GM12878 (cell line): ENCODE data around the gene COX19. TPM values are rescaled to one million over a fixed set of nuclear protein-coding genes. Genes with fewer than 3 reads are reported as not detected.

Experiments used
- ASH2L ChIP-seq: fragments of 300-600, 200-600 bp; sonication (generic); IDR thresholded peaks from 2 replicates; pipeline ENCODE4 v1.6.1; 2017; ENCODE audit warnings: low read depth, mild to moderate bottlenecking, borderline replicate concordance
- CEBPB ChIP-seq, 2 experiments: fragments of 150-350 bp in 1 of 2; IDR thresholded peaks; 2 replicates each; pipeline ENCODE4 v1.6.1; 2012 to 2014; ENCODE audit warnings: low read depth in 2 of 2, low read length in 2 of 2, borderline replicate concordance in 1 of 2, inconsistent platforms in 1 of 2
- EED ChIP-seq: sonication (generic); IDR thresholded peaks from 2 replicates; pipeline ENCODE4 v1.6.1; 2016; ENCODE audit warnings: antibody characterized with exemption, low read depth
- ETV6 ChIP-seq, 2 experiments: fragments of 450-650 bp in 1 of 2; IDR thresholded peaks in 1 of 2; conservative IDR thresholded peaks in 1 of 2; 2 replicates each; pipeline ENCODE4 v1.6.1; 2014; ENCODE audit warnings: antibody characterized with exemption in 1 of 2, borderline replicate concordance in 1 of 2, low read depth in 1 of 2, mild to moderate bottlenecking in 1 of 2, moderate library complexity in 1 of 2
- FOS ChIP-seq: IDR thresholded peaks from 3 replicates; pipeline ENCODE4 v1.6.1; 2011; ENCODE audit warnings: borderline replicate concordance; ENCODE audit not compliant: insufficient read length; ENCODE audit errors: extremely low read depth
- GATAD2B ChIP-seq: fragments of 450-650 bp; conservative IDR thresholded peaks from 2 replicates; pipeline ENCODE4 v1.6.1; 2017; ENCODE audit warnings: low read depth, mild to moderate bottlenecking, moderate library complexity
- POU2F2 ChIP-seq: IDR thresholded peaks from 3 replicates; pipeline ENCODE4 v1.6.1; 2011; ENCODE audit warnings: low read depth, mild to moderate bottlenecking, low read length, borderline replicate concordance
- RAD21 ChIP-seq: IDR thresholded peaks from 2 replicates; pipeline ENCODE4 v1.6.1; 2011; ENCODE audit warnings: mild to moderate bottlenecking, low read depth, low read length, moderate library complexity; ENCODE audit not compliant: insufficient read depth
- RELA ChIP-seq: fragments of 450-650 bp; IDR thresholded peaks from 2 replicates; pipeline ENCODE4 v1.8.0; 2014; ENCODE audit warnings: borderline replicate concordance; ENCODE audit not compliant: partially characterized antibody
- SIX5 ChIP-seq: IDR thresholded peaks from 2 replicates; pipeline ENCODE4 v1.6.1; 2011; ENCODE audit warnings: mild to moderate bottlenecking, low read depth, low read length, moderate library complexity; ENCODE audit not compliant: severe bottlenecking
- SMAD5 ChIP-seq: IDR thresholded peaks from 2 replicates; pipeline ENCODE4 v1.6.1; 2016; ENCODE audit warnings: antibody characterized with exemption, low read depth
- SREBF2 ChIP-seq: IDR thresholded peaks from 2 replicates; pipeline ENCODE4 v1.6.1; 2012; ENCODE audit warnings: mild to moderate bottlenecking, low read length
- STAT3 ChIP-seq: IDR thresholded peaks from 2 replicates; pipeline ENCODE4 v1.6.1; 2011; ENCODE audit warnings: low read depth, low read length, improper control_type of control experiment
- TBL1XR1 ChIP-seq: IDR thresholded peaks from 2 replicates; pipeline ENCODE4 v1.6.1; 2012; ENCODE audit warnings: low read depth, low read length, improper control_type of control experiment
- USF1 ChIP-seq: IDR thresholded peaks from 2 replicates; pipeline ENCODE4 v1.6.1; 2011; ENCODE audit warnings: borderline replicate concordance, low read depth, mild to moderate bottlenecking, moderate library complexity, mixed read lengths, low read length; ENCODE audit not compliant: insufficient read depth; ENCODE audit errors: extremely low read length
- ZBTB33 ChIP-seq: fragments of 450-650 bp; IDR thresholded peaks from 2 replicates; pipeline ENCODE4 v1.6.1; 2017; ENCODE audit warnings: mild to moderate bottlenecking
- polyA plus RNA-seq, 11 experiments: library from polyadenylated mRNA; depleted of rRNA in 4 of 11; unstranded in 6 of 11; stranded (reverse) in 5 of 11; fragments of >200 nt; fragmentation: Nextera tagmentation in 4 of 11; fragmentation: Illumina TruSeq in 1 of 11; extraction: Ambion mirVana in 4 of 11; extraction: Trizol in 1 of 11; gene quantifications; 1 replicate in 1 of 11; 2 replicates in 10 of 11; pipeline versions ENCODE4 v1.2.1 to v1.2.3, GENCODE V29; 2011 to 2016; ENCODE audit warnings: inconsistent platforms in 2 of 11, missing spikeins in 2 of 11, low read depth in 1 of 11
- total RNA-seq, 4 experiments: library from RNA; depleted of rRNA in 3 of 4; stranded (reverse); fragments of >200 nt in 3 of 4; fragmentation: Illumina TruSeq in 1 of 4; extraction: Trizol in 1 of 4; gene quantifications; 2 replicates each; pipeline versions ENCODE4 v1.2.1 to v1.2.3, GENCODE V29; 2013 to 2021
- TF ChIP-seq, protein P1 (sequence below): fragments of 450-650 bp; formaldehyde crosslinking; IDR thresholded peaks from 2 replicates; pipeline ENCODE4 v1.5.0; 2022; ENCODE audit warnings: mild to moderate bottlenecking, missing genetic modification characterization
- TF ChIP-seq, protein P2 (sequence below): fragments of 450-650 bp; IDR thresholded peaks from 2 replicates; pipeline ENCODE4 v1.6.1; 2016; ENCODE audit warnings: mild to moderate bottlenecking
- TF ChIP-seq, protein P3 (sequence below): IDR thresholded peaks from 2 replicates; pipeline ENCODE4 v1.6.1; 2011; ENCODE audit warnings: borderline replicate concordance, low read depth, mild to moderate bottlenecking, moderate library complexity, low read length; ENCODE audit not compliant: insufficient read depth, poor library complexity, severe bottlenecking

Gene COX19
- total and polyA plus RNA-seq, 10 of the 15 experiments (the other 5 are each of a cell fraction or from before 2014, with no cell fraction given): 3.7 to 17.9 (median 10.8) TPM

GRCh38 chr7:924541-925231 lies 50.7 kb downstream of the COX19 start (continued):
- TF ChIP-seq, protein P1, sequence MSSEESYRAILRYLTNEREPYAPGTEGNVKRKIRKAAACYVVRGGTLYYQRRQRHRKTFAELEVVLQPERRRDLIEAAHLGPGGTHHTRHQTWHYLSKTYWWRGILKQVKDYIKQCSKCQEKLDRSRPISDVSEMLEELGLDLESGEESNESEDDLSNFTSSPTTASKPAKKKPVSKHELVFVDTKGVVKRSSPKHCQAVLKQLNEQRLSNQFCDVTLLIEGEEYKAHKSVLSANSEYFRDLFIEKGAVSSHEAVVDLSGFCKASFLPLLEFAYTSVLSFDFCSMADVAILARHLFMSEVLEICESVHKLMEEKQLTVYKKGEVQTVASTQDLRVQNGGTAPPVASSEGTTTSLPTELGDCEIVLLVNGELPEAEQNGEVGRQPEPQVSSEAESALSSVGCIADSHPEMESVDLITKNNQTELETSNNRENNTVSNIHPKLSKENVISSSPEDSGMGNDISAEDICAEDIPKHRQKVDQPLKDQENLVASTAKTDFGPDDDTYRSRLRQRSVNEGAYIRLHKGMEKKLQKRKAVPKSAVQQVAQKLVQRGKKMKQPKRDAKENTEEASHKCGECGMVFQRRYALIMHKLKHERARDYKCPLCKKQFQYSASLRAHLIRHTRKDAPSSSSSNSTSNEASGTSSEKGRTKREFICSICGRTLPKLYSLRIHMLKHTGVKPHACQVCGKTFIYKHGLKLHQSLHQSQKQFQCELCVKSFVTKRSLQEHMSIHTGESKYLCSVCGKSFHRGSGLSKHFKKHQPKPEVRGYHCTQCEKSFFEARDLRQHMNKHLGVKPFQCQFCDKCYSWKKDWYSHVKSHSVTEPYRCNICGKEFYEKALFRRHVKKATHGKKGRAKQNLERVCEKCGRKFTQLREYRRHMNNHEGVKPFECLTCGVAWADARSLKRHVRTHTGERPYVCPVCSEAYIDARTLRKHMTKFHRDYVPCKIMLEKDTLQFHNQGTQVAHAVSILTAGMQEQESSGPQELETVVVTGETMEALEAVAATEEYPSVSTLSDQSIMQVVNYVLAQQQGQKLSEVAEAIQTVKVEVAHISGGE (CRISPR knock-in tag): no peak
- TF ChIP-seq FOS (no peak), RELA (peak; percentile 37), TBL1XR1 (peak; percentile 98), ZBTB33 (0 out of 2 replicates have a peak, but pooled peaks have one; percentile 6), POU2F2 (peak; percentile 76; the same call in 1 of the 3 replicates), GATAD2B (peak; percentile 100), SREBF2 (no peak), ETV6 (conservative IDR thresholded peaks at IDR 0.05 in 1 of 2, IDR thresholded peaks at IDR 0.05 in 1 of 2; ENCODE audit: borderline replicate concordance in 1 of 2, low read depth in 1 of 2) (peak in 1 of 2 experiments; percentile 89; a peak in 2 of 4 replicates), SMAD5 (no peak), USF1 (peak; percentile 31), SIX5 (no peak), EED (peak; percentile 95), ASH2L (no peak), CEBPB (IDR thresholded peaks at IDR 0.05; ENCODE audit: borderline replicate concordance in 1 of 2, low read depth in 2 of 2, low read length in 2 of 2) (no peak), RAD21 (no peak), STAT3 (no peak)
- TF ChIP-seq, protein P2, sequence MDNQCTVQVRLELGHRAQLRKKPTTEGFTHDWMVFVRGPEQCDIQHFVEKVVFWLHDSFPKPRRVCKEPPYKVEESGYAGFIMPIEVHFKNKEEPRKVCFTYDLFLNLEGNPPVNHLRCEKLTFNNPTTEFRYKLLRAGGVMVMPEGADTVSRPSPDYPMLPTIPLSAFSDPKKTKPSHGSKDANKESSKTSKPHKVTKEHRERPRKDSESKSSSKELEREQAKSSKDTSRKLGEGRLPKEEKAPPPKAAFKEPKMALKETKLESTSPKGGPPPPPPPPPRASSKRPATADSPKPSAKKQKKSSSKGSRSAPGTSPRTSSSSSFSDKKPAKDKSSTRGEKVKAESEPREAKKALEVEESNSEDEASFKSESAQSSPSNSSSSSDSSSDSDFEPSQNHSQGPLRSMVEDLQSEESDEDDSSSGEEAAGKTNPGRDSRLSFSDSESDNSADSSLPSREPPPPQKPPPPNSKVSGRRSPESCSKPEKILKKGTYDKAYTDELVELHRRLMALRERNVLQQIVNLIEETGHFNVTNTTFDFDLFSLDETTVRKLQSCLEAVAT: peak; percentile 82; the same call in 1 of the 2 replicates
- TF ChIP-seq, protein P3, sequence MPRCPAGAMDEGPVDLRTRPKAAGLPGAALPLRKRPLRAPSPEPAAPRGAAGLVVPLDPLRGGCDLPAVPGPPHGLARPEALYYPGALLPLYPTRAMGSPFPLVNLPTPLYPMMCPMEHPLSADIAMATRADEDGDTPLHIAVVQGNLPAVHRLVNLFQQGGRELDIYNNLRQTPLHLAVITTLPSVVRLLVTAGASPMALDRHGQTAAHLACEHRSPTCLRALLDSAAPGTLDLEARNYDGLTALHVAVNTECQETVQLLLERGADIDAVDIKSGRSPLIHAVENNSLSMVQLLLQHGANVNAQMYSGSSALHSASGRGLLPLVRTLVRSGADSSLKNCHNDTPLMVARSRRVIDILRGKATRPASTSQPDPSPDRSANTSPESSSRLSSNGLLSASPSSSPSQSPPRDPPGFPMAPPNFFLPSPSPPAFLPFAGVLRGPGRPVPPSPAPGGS: peak; percentile 96
